Measurements from ENCODE around the gene ZNF729. TPM values are rescaled to one million over a fixed set of nuclear protein-coding genes. Genes with fewer than 3 reads are reported as not detected.
"Not testable (repeated sequence)": the region's sequence is repeated elsewhere in the genome, so short reads cannot be mapped to it uniquely, and the experiment has no call there.

ZNF729 gene
- total and polyA plus RNA-seq, 8 donors, result not detected

GRCh38 chr19:22260499-22260898, 25.7 kb upstream of the ZNF729 start:
- no peak for DNase-seq
- no peak overlapping the region for H3K4me3 ChIP-seq
- intact Hi-C loops (cut with DNase I; ENCODE audit: low total_unique reads), result no loop called here
- H3K4me1 ChIP-seq, result no peaks in the 10 kb centered on the region
- H3K27me3 ChIP-seq, result peaks cover 0 to 8% (median 0%) of the 10 kb centered on the region in 3 donors
- 68 to 86% (median 81%) methylated on average over 2 of the region's 2 CpGs for WGBS, 5 donors
- no peak overlapping the region for H3K27ac ChIP-seq
- H3K36me3 ChIP-seq, result no peaks in the 10 kb centered on the region
- TF ChIP-seq POLR2A (IDR thresholded peaks at IDR 0.05) (no peak), POLR2AphosphoS5 (IDR thresholded peaks at IDR 0.05) (no peak), EP300 (IDR thresholded peaks at IDR 0.05) (no peak)
- peaks cover 3 to 81% (median 52%) of the 10 kb centered on the region in 4 donors for H3K9me3 ChIP-seq

- Histone ChIP-seq H3K27me3 (peaks cover 0 to 8% (median 0%) of the 10 kb centered on the region in 3 donors), H3K4me3 (no peak overlapping the region), H3K4me1 (no peaks in the 10 kb centered on the region), H3K9me3 (peaks cover 3 to 87% (median 54%) of the 10 kb centered on the region in 4 donors), H3K36me3 (no peaks in the 10 kb centered on the region), H3K27ac (no peak overlapping the region)
- TF ChIP-seq POLR2AphosphoS5 (IDR thresholded peaks at IDR 0.05) (no peak), POLR2A (IDR thresholded peaks at IDR 0.05) (no peak), EP300 (IDR thresholded peaks at IDR 0.05) (no peak), CTCF (IDR thresholded peaks at IDR 0.05) (no peak)
- 11 to 24% (median 14%) methylated on average over 21 to 37 of the region's 37 CpGs for WGBS, 5 donors
- intact Hi-C loops (cut with DNase I; ENCODE audit: low total_unique reads), result no loop called here
- DNase-seq, result no peak
These were observed 24.6 kb upstream of the ZNF729 start for GRCh38 chr19:22261596-22261995.

GRCh38 chr19:22263121-22263520, 23.1 kb upstream of the ZNF729 start:
- Histone ChIP-seq H3K36me3 (no peaks in the 10 kb centered on the region), H3K4me1 (no peaks in the 10 kb centered on the region), H3K27me3 (peaks cover 0 to 8% (median 0%) of the 10 kb centered on the region in 3 donors), H3K4me3 (no peak overlapping the region), H3K9me3 (peaks cover 3 to 85% (median 48%) of the 10 kb centered on the region in 4 donors), H3K27ac (no peak overlapping the region)
- TF ChIP-seq CTCF (IDR thresholded peaks at IDR 0.05) (no peak), EP300 (IDR thresholded peaks at IDR 0.05) (no peak), POLR2A (IDR thresholded peaks at IDR 0.05) (no peak), POLR2AphosphoS5 (IDR thresholded peaks at IDR 0.05) (no peak)
- 83 to 87% (median 85%) methylated on average over 5 of the region's 5 CpGs for WGBS, 5 donors
- DNase-seq, result no peak
- intact Hi-C loops (cut with DNase I; ENCODE audit: low total_unique reads), result no loop called here

- WGBS, 5 donors, result 91 to 97% (median 92%) methylated on average over 8 to 27 of the region's 27 CpGs
- H3K4me3 ChIP-seq; DNase-seq; H3K36me3 ChIP-seq; H3K27ac ChIP-seq; H3K4me1 ChIP-seq; H3K27me3 ChIP-seq; intact Hi-C loops (cut with DNase I; ENCODE audit: low total_unique reads): not testable (repeated sequence)
- H3K9me3 ChIP-seq, result peaks cover 0 to 84% (median 52%) of the 10 kb centered on the region in 4 donors
These were observed 35.3 kb downstream of the ZNF729 start for GRCh38 chr19:22321554-22321953.

GRCh38 chr19:22326219-22326618, 40.0 kb downstream of the ZNF729 start:
- no peaks in the 10 kb centered on the region for H3K36me3 ChIP-seq
- H3K4me1 ChIP-seq, result no peaks in the 10 kb centered on the region
- TF ChIP-seq POLR2A (IDR thresholded peaks at IDR 0.05) (no peak), EP300 (IDR thresholded peaks at IDR 0.05) (no peak), CTCF (IDR thresholded peaks at IDR 0.05) (no peak), POLR2AphosphoS5 (IDR thresholded peaks at IDR 0.05) (no peak)
- peaks cover 0 to 94% (median 58%) of the 10 kb centered on the region in 4 donors for H3K9me3 ChIP-seq
- intact Hi-C loops (cut with DNase I; ENCODE audit: low total_unique reads), result no loop called here
- no peak for DNase-seq
- no peak overlapping the region for H3K4me3 ChIP-seq
- no peaks in the 10 kb centered on the region for H3K27me3 ChIP-seq
- 67 to 83% (median 76%) methylated on average over 4 of the region's 4 CpGs for WGBS, 5 donors
- no peak overlapping the region for H3K27ac ChIP-seq
